EL (cell line): ENCODE measurements around the gene OLFM3.

Experiments used
- DNase-seq: peaks from one replicate; pipeline ENCODE4 v3.0.0-alpha.2; 2016

Gene OLFM3

DNA sequence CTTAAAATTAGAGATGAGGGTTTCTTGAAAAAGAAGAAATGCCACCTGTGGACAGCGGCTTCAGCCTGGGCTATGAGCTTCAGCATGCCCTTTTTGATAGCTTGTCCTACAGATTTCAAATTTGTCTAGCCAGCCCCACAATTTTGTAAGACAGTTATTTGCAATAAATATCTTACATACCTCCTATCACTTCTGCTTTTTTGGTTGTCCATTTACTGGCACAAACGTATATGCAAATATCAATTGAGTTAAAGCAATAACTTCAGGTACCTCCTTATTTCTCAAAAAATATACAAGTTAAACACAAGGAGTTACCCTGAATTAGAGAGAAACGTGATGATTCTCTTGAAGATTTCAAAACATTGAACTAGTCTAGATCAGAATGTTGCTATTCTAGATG lies 53.5 kb downstream of the OLFM3 start:
- DNase-seq = no peak

DNA sequence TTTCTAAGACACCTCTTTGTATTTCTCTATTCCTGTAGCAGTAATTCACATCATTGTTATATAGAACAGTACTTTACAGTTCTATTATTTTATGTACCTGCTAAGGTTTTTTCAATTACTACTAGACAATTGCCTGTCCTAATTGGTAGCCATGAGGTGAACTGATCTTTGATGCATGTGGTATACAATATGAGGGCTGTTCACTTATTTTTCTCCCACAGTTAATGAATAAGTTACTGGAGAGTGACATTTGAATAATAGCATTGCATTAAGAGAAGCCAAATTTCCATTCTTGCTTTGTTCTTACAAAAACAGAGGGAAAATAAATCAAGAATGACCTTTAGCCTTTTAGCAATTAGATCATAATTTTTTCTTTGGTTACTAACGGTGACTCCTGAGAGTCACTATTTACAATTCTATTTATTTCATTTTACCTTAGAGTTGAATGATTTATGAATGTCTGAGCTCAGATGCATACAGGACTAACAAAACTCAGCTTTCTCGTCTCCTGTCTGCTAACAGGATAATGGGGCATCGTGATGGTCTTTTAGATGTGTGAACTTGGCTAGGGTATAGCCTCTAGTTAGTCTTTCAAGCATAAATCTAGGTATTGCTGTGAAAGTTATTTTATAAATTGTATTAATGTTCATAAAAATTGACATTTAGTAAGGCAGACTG lies 54.1 kb downstream of the OLFM3 start:
- no peak for DNase-seq

DNA sequence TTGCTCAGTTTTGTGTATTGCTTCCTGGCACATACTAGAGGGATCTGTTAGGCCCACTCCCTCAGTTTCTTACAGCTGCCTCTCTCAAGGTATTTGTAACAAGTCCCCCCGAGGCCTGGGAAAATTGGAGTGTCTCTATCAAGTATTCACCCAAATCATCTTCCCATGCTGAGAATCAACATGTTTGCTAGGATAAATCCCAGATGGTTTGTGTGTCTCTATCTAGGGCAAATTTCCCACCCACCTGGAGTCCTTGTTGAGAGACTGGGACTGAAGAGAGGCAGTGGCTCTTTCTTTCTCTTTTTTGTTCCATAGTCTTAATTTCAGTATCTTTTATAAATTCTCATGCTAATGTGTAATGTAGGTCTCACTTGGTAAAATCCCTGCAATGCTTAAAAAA lies 58.0 kb downstream of the OLFM3 start:
- no peak for DNase-seq

DNA sequence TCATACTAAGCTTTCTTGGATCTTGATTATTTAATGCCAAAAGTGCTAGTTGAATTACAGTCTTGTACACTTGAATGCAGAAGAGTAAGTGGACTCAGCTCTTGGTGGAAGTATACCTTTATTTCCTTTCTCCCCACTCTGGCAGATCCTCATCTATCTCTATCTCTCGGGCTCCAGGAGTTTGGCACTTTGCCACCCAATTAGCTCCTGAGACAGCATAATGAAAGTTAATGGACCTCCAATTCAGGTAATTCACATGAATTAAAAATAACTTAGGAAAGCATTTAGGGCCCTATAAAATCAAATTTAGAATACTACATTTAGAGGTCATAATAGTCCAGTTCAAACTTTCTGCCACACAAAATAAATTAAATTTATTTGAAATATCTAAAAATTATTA lies 67.4 kb downstream of the OLFM3 start:
- no peak for DNase-seq

DNA sequence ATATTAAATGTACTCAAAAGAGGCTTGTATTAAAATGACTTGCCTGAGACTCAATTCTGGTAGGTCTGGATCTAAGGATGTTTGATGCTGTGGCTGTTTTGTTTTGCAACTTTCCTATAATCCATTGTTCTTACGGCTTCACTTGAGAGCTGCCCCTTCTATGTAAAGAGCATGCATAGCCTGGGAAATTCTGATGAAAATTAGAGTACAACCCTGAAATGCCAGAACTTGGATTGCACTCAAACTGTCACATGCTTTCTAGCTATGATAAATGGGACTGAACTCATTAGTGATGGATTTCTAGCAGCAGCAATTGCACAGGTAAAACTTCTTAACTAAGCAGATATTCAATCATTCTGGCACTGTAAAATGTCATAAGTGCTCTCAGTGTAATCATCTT lies 67.9 kb downstream of the OLFM3 start:
- DNase-seq = no peak

DNA sequence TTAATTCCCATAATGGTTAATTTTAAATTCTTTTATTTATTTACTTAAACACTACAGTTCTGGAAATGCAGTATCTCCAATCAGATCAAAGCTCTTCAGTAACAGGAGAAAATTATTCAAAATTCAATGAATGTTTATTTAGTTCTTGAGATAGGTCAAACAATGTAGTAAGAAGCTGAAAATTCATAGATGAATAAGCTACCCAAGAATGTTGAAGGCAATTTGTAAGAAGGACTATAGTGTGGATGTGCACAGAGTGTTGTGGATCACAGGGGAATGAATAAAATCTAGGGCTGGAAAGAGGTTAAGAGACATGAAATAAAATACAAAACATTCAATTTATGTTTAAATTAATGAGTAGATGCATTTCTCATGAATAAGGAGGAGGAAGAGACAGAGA lies 72.0 kb downstream of the OLFM3 start:
- DNase-seq = no peak

DNA sequence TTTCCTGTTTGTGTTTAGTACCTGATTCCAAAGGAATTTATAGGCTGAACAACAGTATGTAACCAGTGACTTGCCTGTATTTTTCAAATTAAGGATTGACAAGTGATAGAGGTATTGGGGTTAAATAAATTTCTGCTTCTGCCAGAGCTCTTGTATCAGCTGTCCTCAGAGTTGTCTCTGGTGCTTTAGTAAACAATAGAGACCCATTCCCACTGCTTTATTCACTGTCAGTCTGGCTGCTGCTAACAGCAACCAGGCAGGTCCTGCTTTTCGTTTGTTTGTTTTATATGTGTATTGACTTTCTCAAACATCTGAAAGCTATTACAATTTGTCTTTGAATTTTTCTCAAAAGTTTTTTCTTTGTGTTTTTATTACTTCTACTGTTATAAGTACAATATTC lies 76.1 kb downstream of the OLFM3 start:
- DNase-seq = no peak

DNA sequence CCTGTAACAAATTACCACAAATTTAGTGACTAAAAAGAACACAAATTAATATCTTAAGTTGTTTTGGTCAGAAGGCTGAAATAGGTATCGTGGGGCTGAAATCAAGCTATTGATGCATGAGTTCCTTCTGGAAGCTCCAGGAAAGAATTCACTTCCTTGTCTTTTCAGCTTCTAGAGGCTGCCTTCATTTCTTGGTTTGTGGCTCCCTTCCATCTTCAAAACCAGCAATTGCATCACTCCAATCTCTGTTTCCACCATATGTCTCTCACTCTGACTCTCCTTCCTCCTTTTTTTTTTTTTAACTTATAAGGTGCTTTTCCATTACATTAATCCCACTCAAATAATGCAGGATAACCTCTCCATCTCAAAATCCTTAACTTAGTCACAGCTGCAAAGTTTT lies 78.4 kb downstream of the OLFM3 start:
- no peak for DNase-seq

DNA sequence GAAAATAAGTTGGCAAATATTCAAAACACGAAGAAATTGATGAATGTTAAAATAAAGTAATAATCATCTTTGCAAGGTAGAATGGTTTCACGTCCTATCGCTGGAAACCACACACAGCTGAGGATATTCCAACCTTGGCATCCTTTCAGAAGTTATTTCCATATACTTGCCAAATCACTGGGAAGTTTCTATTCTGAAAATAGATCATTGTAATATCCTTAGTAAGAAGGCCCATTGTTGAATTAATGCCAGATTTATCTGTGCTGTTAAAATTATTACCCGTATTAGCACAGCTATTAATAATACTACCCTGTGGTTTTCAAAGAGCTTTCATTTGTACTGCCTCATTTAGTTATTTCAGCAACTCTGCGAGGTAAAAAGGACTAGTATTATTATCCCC lies 81.1 kb downstream of the OLFM3 start:
- no peak for DNase-seq

DNA sequence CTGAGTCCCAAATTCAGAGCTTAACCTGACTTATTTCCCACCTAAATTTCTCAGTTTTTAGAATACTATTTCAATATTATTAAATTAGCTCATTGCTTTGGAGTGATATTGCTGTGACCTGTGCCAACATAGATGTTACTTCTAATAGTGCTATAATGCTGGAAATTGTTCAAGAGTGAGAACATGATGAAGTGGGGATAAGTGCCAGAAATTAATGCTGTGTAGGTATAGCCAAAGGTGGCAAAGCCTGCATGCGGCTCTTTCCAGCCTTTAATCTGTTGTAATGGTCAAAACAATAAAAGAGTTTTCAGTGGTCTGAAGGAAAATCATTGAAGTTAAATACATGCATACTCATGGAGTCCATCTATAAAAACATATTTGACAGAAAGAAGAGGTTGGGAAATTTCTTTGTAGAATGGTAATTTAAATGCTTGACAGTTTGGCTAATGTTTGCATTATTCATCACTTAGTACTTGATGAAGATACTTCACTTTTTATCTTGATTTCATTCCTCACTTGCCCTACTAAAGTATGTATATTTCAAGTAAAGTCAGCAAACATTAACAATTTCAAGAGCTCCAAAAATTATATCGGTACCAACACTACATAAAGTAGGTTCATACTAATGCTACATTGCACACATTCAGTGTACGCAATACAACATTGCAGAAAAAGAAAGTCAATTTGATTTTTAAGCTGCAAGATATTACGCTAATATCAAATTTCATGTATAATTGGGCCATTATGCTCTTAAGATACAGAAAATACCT lies 82.1 kb downstream of the OLFM3 start:
- no peak for DNase-seq

DNA sequence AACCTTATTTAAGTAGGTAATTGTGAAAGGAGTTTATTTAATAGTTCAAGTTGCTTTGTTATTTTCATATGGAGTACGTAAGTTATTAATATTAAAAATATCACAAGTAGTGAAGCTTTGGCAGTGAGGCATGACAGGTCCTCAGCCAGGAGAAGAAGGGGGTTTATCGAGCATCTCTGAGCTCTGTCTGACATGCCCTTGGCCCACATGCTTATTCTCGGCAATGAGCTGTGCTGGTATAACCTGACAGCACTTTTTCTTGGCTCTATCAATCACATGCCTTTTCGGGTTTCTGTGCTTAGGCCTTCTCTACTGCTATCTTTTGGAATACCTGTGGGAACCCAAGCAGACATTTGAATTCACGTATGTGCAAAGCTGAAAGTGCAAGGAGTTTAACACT lies 84.8 kb downstream of the OLFM3 start:
- no peak for DNase-seq

DNA sequence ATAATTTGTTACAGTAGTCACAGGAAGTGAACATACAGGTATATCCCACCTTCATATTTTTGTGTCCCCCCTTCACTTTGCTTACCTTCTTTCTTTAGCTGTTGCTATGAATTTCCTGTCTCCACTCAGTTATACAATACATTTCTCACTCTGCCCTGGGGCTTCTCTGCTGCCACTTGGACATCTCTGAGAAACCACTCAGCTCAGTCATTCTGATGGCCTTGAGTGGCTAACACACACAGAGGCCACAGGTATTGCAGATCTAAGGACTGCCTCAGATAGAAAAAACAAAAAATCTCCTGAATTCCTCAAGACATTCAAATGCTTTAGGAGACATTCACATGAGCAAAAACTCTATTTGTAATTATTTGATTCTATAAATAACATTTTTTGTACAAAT lies 87.7 kb downstream of the OLFM3 start:
- DNase-seq = no peak

DNA sequence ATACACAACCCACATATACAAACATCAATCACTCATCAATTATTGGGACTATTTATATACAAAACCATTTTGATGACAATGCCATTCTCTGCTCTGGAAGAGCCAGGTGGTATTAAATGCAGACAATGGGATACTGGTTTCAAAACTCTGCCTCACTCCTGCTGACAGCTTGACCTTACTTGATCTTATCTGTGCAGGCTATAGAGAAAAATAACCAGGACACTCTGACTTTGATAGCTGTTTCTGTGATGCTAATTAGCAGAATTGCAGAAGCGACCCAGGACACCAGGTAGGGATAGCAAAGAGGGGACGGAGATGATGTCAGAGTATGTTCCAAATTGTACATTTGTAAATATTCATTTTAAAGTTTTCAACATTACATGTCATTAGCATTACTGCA lies 89.5 kb downstream of the OLFM3 start:
- no peak for DNase-seq

DNA sequence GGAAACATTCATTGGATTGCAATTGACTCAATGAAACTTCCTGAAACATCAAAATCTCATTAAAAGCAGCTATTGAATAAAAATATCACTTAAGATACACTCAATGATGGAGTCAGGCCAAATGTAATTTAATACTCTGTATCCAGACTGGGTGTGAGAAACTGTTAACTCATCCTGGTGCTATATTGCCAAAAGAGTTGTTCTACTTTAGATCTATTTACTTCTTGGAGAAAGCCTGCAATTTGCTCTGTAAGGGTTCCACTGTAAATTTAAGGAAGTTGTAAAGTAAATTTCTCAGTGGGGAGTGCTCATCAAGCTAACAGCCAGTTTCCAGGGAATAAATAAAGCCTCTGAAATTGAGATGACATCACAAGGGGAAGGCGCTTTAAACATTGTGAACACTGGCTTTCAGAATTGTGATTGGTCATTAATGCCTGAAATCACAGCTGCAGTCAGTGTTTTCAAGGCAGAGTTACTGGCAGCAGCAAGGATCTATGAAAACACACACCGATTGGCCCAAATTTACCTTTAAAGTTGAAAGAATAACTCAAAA lies 91.4 kb downstream of the OLFM3 start:
- no peak for DNase-seq

DNA sequence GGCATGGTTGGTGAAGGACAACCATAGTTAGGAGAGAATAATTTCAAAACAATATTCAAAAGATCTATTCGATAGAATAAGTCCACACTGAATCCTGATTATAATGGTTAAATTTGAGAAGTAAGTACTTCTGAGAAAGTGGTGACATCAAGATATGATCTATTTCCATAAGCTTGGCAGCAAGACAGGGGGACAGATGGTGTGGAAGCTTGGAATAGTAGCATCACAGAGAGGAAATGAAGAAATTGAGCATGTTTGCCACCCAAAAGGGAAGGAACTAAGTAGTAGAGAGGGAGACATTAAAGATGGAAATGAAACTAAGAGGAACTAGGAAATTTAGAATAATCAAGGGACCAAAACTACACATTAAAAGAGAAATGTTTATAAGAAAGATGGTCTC lies 94.5 kb downstream of the OLFM3 start:
- no peak for DNase-seq

DNA sequence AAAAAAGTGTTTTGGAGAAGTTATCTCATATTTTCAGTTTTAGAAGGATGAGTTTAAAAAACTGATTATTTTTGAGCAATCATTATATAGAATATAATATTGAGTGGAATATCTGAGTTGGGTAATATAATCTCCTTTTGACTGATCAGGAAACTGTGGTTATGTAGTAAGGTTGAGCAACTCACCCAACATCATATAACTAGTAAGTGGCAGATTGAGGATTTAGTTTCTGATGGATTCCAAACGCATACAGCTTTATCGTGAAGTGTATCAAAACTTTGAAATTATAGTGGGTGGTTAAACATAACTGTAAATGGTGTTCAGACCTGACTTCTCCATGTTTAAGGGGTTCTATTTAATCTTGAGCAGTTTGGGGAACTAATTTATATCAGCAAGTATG lies 98.6 kb downstream of the OLFM3 start:
- no peak for DNase-seq

DNA sequence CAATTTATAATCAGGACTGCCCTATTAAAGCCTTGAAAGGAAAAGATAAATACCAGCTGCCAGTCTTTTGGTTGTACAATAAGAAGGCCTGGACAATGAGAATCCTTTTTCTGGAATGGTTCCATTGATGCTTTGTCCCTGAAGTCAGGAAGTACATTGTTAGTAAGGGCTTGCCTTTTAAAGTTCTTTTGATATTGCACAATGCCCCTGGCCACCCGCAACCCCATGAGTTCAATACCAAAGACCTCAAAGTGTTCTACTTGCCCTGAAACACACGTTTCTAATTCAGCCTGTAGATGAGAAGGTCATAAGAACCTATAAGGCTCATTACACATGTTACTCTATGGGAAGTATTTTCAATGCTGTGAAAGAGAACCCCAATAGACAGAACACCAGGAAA lies 112.1 kb downstream of the OLFM3 start:
- DNase-seq = no peak

DNA sequence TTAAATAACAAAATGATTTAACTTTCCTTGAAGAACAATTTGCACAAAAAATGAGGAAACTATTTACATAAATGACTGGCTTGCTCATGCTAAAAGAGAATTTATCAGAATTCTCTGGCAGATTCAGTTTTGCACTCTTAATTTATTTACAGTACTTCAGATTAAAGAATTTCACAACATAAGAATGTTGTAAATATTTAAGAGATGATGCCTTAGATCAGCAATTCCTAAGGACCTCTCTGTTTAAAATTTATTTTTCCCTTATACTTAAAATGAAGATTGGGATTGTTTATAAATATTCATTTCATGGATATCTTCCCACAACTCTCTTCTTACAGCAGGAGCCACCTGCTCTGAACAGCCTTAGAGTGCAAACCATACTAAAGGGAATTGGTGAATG lies 120.8 kb downstream of the OLFM3 start:
- DNase-seq = no peak

DNA sequence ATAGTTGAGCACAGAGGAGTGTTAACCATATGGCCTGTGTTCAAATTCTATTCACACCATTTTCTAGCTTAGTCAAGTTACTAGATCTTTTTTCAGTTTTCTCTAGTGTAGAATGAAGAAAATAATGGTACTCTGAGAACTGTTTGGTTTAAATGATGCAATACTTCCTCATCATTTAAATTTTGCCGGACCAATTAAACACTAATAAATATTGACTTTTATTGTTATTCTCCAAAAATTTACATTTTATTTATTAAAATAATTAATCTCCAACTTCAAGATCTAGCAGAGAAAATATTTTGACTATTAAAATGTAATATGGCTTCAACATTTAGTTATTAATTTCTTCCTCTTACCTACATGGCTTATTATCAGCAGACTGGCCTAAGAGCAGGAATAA lies 123.1 kb downstream of the OLFM3 start:
- no peak for DNase-seq

DNA sequence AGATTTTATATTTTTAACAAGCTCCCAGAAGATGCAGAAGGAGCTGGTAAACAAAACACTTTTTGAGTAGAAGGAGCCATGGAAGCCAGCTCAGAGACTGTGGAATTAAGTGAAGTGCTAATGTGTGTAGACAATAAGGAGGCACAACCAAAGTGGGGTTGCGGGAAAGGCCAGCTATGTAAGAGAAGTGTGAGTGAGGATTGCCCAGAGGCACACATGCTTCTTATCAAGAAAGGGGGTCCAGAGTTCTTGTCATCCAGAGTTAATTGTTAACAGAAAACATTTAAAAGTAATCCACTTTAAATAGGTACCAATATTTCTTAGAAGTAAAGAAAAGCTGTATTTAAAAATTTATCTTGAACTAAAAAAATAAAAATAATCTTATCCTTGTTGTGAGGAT lies 136.8 kb downstream of the OLFM3 start:
- no peak for DNase-seq

DNA sequence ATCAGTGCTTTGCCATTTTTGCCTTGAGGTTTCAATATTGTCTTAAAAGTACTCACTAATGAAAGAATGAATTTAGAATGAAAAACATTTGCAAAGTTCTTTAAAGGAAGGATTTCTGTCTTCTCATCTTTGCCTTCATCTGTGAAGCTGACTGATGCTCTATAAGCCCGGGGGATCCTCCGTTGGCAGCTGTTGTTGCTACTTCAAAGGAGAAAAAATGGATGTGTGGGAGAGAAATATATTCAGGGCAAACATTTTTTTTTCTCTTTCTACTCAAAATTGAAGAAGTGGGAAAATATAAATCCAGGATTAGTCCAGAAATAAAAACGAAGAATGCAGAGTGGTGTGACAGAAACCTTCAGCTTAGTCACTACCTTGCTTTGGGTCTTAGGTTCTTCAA lies 142.5 kb downstream of the OLFM3 start:
- no peak for DNase-seq

DNA sequence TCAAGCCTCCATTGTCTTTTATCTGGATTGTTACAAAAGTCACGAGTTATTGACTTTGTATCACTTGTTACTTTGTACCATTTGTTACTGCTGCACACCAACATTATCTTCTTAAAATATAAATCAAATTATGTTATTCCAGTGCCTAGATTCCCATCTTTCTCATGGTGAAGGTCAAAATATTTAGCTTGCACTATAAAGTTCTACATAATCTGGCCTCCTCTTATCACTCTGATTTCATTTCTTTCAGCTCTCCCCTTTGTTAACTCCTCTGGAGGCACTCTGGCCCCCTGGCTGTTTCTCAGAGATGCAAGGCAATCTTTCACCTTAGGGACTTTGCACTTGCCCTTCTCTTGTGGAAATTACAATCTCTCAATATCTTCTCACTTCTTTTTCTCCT lies 143.8 kb downstream of the OLFM3 start:
- no peak for DNase-seq

DNA sequence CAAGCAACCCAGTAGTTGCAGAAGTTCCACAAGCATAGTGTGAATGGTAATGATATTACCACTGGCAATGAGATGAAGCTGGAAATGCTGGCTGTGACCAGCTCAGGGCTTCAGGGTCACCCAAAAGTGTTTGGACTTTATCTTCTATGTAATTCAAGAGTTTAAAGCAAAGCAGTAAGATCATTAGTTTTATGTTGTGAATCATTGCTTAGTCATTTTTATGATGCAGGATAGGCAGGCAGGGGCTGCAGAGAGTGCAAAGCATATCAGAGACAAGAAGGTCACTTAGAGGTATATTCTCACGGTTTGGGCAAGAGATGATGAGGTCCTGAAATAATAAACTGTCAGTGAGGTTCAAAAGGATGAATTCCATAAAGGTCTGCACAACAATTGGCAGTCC lies 147.4 kb downstream of the OLFM3 start:
- DNase-seq = no peak

DNA sequence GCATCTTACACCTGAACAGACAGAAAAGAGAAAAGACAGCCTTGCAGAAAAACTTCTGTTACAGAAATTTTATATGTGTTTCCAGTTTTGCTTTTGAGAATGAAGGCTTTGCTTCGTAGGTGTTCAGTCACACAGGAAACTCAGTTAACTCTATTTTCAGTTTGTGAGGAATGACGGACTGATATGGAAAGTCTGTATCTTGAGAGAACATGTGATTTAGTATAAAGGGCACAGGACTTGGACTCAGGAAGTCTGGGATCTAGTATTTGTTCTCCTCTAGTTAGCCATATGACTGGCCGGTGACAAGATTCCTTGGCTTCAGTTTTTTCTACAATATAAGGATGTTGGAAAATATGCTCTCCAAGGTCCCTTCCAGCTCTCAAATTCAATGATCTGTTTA lies 149.1 kb downstream of the OLFM3 start:
- no peak for DNase-seq

DNA sequence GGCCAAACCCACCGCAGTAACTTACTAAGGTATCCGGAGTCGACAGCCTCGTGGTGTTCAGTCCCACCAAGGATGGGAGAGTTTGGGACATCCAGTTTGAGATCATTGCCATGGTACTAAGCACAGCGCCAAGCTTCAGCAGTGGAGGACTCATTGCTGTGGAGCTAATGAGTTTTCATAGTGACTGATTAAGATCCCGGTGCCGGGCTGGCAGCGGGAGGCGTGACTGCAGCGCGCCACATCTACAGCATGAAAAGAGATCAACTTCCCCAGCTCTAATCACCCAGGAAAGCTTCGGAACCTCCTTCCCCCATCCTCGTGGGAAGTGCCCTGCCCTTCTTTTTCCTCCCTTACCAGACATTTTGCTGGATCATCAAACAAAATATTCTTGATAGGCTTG lies 149.9 kb downstream of the OLFM3 start:
- DNase-seq = no peak
